Peyer's patch (tissue), 4 donors: ENCODE data around the gene CLPTM1L.

Experiments
- CTCF ChIP-seq, 6 experiments: fragments of 450-650 bp in 4 of 6; fragments of 200-600 bp in 2 of 6; sonication (generic) in 1 of 6; IDR thresholded peaks; one replicate each; pipeline ENCODE4 v1.5.1; 2017 to 2019; ENCODE audit warnings: antibody characterized with exemption in 6 of 6, mild to moderate bottlenecking in 3 of 6, moderate library complexity in 1 of 6
- POLR2A ChIP-seq, 2 donors: fragments of 450-650 bp; IDR thresholded peaks; one replicate each; pipeline ENCODE4 v1.5.1; 2017; ENCODE audit warnings: antibody characterized with exemption in 2 of 2, mild to moderate bottlenecking in 2 of 2, moderate library complexity in 2 of 2

- TF ChIP-seq POLR2A (IDR thresholded peaks at IDR 0.05) (no peak), CTCF (IDR thresholded peaks at IDR 0.05) (no peak)
Measured at GRCh38 chr5:1391691-1392090, 46.8 kb upstream of the CLPTM1L start.
